Tibial nerve (tissue), 4 donors: ENCODE measurements around the gene MMP28. TPM values are rescaled to one million over a fixed set of nuclear protein-coding genes. Genes with fewer than 3 reads are reported as not detected.

Source experiments
- DNase-seq, 2 donors: peaks; one replicate each; pipeline ENCODE4 v3.0.0-alpha.2; 2019; ENCODE audit warnings: low spot score in 2 of 2
- H3K27ac ChIP-seq, 4 donors: fragments of 200-600 bp; sonication (generic) in 3 of 4; one replicate each; pipeline ENCODE4 v1.5.1; 2017 to 2019; ENCODE audit warnings: mild to moderate bottlenecking in 1 of 4
- H3K27me3 ChIP-seq, 2 donors: fragments of 200-600 bp; sonication (generic) in 1 of 2; one replicate each; pipeline versions ENCODE4 v1.5.1 to v1.6.0; 2017 to 2019
- H3K36me3 ChIP-seq, 3 donors: fragments of 200-600 bp; sonication (generic); one replicate each; pipeline ENCODE4 v1.5.1; 2018 to 2019
- H3K4me1 ChIP-seq, 4 donors: fragments of 200-600 bp; sonication (generic) in 3 of 4; one replicate each; pipeline ENCODE4 v1.5.1; 2017 to 2019
- H3K4me3 ChIP-seq, 4 donors: fragments of 200-600 bp; sonication (generic) in 3 of 4; one replicate each; pipeline ENCODE4 v1.5.1; 2017 to 2019; ENCODE audit warnings: mild to moderate bottlenecking in 1 of 4, moderate library complexity in 1 of 4
- H3K9me3 ChIP-seq, 4 donors: fragments of 200-600 bp; sonication (generic) in 3 of 4; one replicate each; pipeline ENCODE4 v1.5.1; 2017 to 2019
- CTCF ChIP-seq, 5 experiments: fragments of 200-600 bp in 3 of 5; fragments of 450-650 bp in 2 of 5; sonication (generic) in 3 of 5; IDR thresholded peaks; one replicate each; pipeline ENCODE4 v1.5.1; 2016 to 2019; ENCODE audit warnings: antibody characterized with exemption in 5 of 5, mild to moderate bottlenecking in 3 of 5, moderate library complexity in 2 of 5
- EP300 ChIP-seq, 2 donors: sonication (generic); formaldehyde crosslinking; IDR thresholded peaks; one replicate each; pipeline ENCODE4 v1.6.1; 2017; ENCODE audit warnings: antibody characterized with exemption in 2 of 2, mild to moderate bottlenecking in 1 of 2
- POLR2A ChIP-seq, 2 donors: fragments of 450-650 bp; IDR thresholded peaks; one replicate each; pipeline ENCODE4 v1.6.1; 2017; ENCODE audit warnings: antibody characterized with exemption in 2 of 2, mild to moderate bottlenecking in 2 of 2, moderate library complexity in 2 of 2
- WGBS, 2 donors: methylation state at CpG; one replicate each; pipeline ENCODE4 v1.1.5; 2018; 5-methylcytosine and 5-hydroxymethylcytosine counted together
- total RNA-seq, 4 donors: library from RNA; depleted of rRNA; stranded (reverse); fragments of >200 nt; gene quantifications; one replicate each; pipeline ENCODE4 v1.1.0, GENCODE V29; 2016

MMP28 gene
- total RNA-seq, 4 donors from 2014 or later, result 71.7 to 174 (median 136) TPM

DNA sequence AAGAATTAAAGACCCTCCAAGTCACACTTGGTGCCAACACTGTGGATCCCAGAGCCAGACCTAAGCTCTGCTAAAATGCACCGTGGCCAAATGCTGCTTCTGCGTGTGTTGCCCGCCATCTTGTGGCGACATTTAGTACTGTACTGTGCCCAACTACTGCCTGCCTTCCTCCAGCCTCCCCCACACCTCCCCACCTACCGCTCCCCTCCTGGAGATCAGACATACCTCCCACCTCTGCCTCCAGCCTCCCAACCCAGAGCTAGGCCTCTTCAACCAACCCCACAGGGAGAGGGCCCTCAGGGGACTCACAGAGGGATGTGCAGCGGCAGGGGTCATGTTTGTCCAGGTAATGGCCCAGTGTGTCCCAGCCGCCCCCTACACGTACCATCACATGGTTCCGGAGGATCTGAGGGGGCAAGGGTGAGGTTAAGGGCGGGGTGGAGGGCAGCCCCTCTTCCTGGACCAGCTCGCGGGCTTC is 47.9 kb downstream of the MMP28 start:
- H3K36me3 ChIP-seq, result no peaks in the 10 kb centered on the region
- peak; percentile 73 to 94 for DNase-seq
- H3K9me3 ChIP-seq, result no peaks in the 10 kb centered on the region
- no peak overlapping the region for H3K27ac ChIP-seq
- H3K4me3 ChIP-seq, result no peak overlapping the region
- WGBS, 2 donors, result 34 to 36% methylated on average over 12 of the region's 12 CpGs
- TF ChIP-seq CTCF (IDR thresholded peaks at IDR 0.05), result peak; percentile 79 to 92 (median 87)
- no peak for TF ChIP-seq EP300 (IDR thresholded peaks at IDR 0.05)
- peaks cover 0 to 27% (median 0%) of the 10 kb centered on the region in 4 donors for H3K4me1 ChIP-seq
- peaks cover 0 to 81% of the 10 kb centered on the region in 2 donors for H3K27me3 ChIP-seq

- no peak for TF ChIP-seq POLR2A (IDR thresholded peaks at IDR 0.05)
- no peak for TF ChIP-seq EP300 (IDR thresholded peaks at IDR 0.05)
- no peak for TF ChIP-seq CTCF (IDR thresholded peaks at IDR 0.05)
- Histone ChIP-seq H3K36me3 (no peaks in the 10 kb centered on the region), H3K4me3 (no peak overlapping the region), H3K27ac (no peak overlapping the region), H3K4me1 (peaks cover 0 to 29% (median 3%) of the 10 kb centered on the region in 4 donors), H3K27me3 (peaks cover 0 to 85% of the 10 kb centered on the region in 2 donors), H3K9me3 (no peaks in the 10 kb centered on the region)
- 78 to 85% methylated on average over 12 to 15 of the region's 15 CpGs for WGBS, 2 donors
- no peak for DNase-seq
These were observed 49.6 kb downstream of the MMP28 start for GRCh38 chr17:35745749-35746320.

- no peak for DNase-seq
- Histone ChIP-seq H3K9me3 (no peaks in the 10 kb centered on the region), H3K27me3 (peaks cover 0 to 85% of the 10 kb centered on the region in 2 donors), H3K4me3 (no peak overlapping the region), H3K27ac (no peak overlapping the region), H3K4me1 (peaks cover 0 to 29% (median 3%) of the 10 kb centered on the region in 4 donors), H3K36me3 (no peaks in the 10 kb centered on the region)
- 82 to 85% methylated on average over 4 to 7 of the region's 7 CpGs for WGBS, 2 donors
- TF ChIP-seq CTCF (IDR thresholded peaks at IDR 0.05) (no peak), EP300 (IDR thresholded peaks at IDR 0.05) (no peak), POLR2A (IDR thresholded peaks at IDR 0.05) (no peak)
These were observed 50.2 kb downstream of the MMP28 start for GRCh38 chr17:35745246-35745645.

GRCh38 chr17:35744830-35745229 is 50.6 kb downstream of the MMP28 start:
- no peak for DNase-seq
- no peak overlapping the region for H3K4me3 ChIP-seq
- no peaks in the 10 kb centered on the region for H3K9me3 ChIP-seq
- no peak overlapping the region for H3K27ac ChIP-seq
- 75 to 81% methylated on average over 8 of the region's 8 CpGs for WGBS, 2 donors
- peaks cover 0 to 25% (median 3%) of the 10 kb centered on the region in 4 donors for H3K4me1 ChIP-seq
- peaks cover 0 to 84% of the 10 kb centered on the region in 2 donors for H3K27me3 ChIP-seq
- TF ChIP-seq EP300 (IDR thresholded peaks at IDR 0.05) (no peak), POLR2A (IDR thresholded peaks at IDR 0.05) (no peak), CTCF (IDR thresholded peaks at IDR 0.05) (no peak)
- no peaks in the 10 kb centered on the region for H3K36me3 ChIP-seq

DNA sequence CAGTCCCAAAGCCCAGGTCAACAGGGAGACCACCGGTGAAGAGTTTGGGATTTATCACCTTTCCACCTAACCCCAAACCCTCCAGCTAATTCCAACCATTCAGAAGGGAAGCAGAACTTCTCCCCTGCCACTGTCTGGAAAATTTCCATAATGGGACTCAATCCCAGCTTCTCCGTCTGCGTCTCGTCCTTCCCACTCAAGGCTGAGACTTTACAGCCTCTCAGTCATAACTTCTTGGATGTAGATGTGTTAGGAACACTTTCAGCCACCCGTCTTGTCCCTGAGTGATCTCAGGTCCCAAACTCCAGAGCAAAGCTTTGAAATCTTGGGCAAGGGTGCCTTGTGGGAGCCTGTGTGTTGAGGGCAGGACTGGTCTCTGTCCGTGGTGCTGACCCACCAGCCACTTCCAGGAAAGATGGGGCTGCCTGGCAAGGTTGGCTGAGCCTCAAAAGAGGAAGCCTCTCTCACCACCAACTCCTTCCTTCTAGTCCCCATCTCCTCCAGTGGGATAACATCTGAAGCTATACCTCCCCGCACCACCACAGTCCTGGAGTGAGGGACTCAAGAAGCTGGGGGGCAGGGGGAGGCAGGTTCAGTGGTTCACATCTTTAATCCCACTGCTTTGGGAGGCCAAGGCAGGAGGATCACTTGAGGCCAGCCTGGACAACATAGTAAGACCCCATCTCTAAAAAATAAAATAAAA is 51.7 kb downstream of the MMP28 start:
- no peaks in the 10 kb centered on the region for H3K36me3 ChIP-seq
- DNase-seq, result no peak
- peaks cover 0 to 74% of the 10 kb centered on the region in 2 donors for H3K27me3 ChIP-seq
- H3K27ac ChIP-seq, result no peak overlapping the region
- H3K4me1 ChIP-seq, result peaks cover 0 to 22% (median 3%) of the 10 kb centered on the region in 4 donors
- TF ChIP-seq CTCF (IDR thresholded peaks at IDR 0.05), result no peak
- no peak for TF ChIP-seq EP300 (IDR thresholded peaks at IDR 0.05)
- no peak for TF ChIP-seq POLR2A (IDR thresholded peaks at IDR 0.05)
- WGBS, 2 donors, result 34 to 35% methylated on average over 7 of the region's 7 CpGs
- H3K9me3 ChIP-seq, result no peaks in the 10 kb centered on the region
- no peak overlapping the region for H3K4me3 ChIP-seq
